Activated T-cell treated with anti-CD3 and anti-CD28 coated beads for 24 hours (primary cell): ENCODE data around the gene DNMT3A.

ENCODE experiments used
- DNase-seq: peaks from one replicate; pipeline ENCODE4 v3.0.0-alpha.2; 2020; ENCODE audit warnings: low read depth

The DNMT3A gene

GRCh38 chr2:25341753-25342371 is at the start of gene DNMT3A:
TSS of gene DNMT3A (minus strand) at chr2:25341925. CDS start at chr2:25313984, 27,941 bp downstream.
- peak; percentile 47 for DNase-seq

DNA sequence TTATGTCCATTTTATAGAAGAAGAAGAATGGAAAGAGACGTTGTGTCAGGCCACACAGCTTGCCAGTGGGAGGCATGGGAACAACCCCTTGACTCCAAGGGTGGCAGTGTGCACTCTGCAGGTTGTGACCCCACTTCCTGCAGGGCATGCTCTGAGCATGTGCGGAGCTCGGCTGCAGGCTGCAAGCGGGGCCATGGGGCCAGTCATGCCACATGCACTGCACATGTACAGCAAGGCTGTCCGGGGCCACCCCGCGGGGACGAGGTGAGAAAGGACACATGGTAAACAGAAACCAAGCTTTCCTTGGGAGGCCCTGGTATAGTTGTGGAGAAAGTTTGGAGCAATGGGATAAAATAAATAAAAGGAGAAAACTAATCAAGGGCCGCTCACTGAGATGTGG is 47.4 kb upstream of the DNMT3A start:
- DNase-seq = no peak

- no peak for DNase-seq
Measured at GRCh38 chr2:25388491-25388890, 46.8 kb upstream of the DNMT3A start.

- DNase-seq = no peak
Measured at GRCh38 chr2:25387876-25388449, 46.2 kb upstream of the DNMT3A start.

DNA sequence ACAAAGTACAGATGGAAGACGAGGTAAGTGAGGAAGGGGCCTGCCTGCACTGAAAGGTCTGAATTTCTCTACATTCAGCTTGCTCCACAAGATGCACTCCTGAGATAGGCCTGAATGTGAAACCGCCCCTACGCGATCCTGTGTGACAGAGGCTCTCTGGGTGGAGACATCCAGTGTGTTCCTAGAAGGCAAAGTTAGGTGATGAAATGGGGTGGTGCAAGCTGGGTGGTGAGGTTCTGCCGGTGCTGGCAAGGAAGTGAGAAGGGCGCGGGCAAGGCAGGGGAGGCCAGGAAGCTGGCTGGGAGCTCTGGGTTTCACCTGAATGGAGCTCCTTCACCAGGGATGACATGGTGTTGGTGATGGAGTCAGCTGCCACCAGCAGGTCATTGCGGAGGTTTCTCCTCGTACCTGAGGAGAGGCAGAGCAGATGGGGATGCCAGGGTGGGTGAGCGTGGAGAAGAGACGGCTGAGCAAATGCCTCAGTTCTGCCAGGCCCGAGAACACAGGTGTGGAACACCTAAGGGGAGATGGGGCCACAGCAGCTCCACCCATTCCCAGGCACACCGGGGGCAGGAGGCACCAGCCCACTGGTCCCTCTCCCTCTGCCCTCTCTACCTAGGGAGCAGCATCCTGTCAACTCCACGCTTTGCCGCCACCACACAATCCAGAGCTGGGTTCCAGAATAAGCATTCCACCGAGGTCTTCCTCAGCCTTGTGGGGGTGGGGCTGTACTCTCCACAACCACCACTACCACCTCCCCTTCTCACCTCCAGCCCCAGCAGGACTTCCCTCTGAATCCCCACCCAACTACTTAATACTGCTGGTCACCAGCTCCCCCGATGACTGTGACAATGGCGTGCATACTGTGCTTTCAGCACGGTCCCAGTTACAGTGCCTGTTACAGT is 45.5 kb upstream of the DNMT3A start:
- DNase-seq = no peak

- DNase-seq = no peak
Measured at GRCh38 chr2:25385910-25386309, 44.2 kb upstream of the DNMT3A start.

- DNase-seq = no peak
Measured at GRCh38 chr2:25383806-25384205, 42.1 kb upstream of the DNMT3A start.

DNA sequence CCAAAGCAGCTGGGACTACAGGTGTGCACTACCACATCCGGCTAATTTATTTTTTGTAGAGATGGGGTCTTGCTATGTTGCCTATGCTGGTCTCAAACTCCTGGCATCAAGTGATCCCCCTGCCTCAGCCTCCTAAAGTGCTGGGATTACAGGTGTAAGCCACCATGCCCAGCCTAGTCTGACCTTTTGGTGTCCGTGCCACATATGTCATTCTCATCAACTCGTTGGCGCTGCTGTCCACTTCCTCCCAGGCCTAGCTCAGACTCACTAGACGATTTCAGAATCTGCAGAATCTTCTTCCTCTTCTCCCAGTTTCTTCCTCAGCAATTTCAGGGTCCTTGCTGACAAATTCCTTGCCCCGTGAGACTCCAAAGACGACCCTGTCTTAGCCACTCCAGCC is 39.8 kb upstream of the DNMT3A start:
- DNase-seq = no peak

DNA sequence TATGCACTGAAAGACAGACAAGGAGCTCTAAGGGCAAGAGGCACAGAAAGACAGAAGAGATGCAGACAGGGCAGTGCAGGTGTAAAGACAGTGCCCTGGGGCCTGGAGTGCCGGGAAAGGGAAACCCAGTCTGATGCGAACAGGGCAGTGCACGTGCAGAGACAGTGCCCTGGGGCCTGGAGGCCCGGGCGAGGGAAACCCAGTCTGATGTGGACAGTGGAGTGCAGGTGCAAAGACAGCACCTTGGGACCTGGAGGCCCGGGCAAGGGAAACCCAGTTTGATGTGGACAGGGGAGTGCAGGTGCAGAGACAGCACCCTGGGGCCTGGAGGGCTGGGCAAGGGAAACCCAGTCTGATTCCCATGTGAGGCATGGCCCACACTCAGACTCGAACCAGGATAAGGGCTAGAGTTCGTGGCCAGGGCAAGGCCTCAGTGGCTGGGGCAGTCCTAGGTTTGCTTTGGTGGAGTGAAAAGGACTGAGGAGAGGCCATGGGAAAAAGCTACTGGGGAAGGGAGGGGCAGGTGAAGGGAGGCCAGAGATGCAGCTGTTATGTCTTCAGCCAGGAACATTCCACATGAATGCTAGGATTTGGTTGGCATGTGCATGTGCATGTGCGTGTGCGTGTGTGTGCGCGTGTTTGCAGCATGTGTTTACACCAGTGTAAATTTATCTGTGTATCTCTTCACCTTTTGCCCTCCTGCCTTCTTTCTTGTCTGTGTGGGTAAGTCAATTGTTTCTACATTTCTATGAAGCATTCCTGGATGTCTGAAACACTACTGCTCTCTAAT is 39.1 kb upstream of the DNMT3A start:
- no peak for DNase-seq

DNA sequence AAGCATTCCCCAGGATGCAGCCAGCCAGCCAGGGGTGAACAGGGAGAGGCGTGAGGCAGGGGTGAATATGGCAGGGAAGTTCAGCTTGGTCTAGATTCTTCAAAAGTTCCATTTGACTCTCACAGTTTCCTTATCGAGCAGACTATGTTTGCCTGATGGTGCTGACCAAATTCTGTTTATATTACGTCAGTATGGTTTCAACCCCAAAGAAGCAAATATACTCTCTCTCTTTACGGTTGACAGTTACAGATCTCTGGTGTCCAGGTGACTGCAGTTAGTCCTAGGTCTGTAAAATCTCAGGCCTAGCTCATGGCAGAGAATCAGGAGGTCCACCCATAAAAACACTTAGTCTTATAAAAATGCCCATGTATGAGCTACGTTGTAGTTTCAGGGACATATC is 38.3 kb upstream of the DNMT3A start:
- no peak for DNase-seq

DNA sequence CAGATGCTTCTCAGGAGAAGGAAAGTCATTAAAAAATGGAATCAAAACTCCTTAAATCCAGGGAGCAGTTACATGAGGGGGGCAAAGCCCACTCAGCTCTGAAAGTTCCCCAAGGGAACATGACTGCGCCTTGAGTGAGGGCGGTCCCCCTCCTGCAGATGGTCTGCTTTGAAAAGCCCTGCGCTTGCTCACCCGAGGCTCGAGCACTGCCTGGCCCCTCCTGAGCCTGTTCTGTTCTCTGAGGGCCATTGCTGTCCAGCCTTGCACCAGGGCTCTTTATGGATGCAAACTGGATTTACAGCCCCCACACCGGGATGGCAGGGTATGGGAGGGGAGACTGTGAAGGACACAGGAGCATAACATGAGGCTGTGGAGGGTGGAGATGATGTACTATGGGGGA is 37.8 kb upstream of the DNMT3A start:
- DNase-seq = no peak

DNA sequence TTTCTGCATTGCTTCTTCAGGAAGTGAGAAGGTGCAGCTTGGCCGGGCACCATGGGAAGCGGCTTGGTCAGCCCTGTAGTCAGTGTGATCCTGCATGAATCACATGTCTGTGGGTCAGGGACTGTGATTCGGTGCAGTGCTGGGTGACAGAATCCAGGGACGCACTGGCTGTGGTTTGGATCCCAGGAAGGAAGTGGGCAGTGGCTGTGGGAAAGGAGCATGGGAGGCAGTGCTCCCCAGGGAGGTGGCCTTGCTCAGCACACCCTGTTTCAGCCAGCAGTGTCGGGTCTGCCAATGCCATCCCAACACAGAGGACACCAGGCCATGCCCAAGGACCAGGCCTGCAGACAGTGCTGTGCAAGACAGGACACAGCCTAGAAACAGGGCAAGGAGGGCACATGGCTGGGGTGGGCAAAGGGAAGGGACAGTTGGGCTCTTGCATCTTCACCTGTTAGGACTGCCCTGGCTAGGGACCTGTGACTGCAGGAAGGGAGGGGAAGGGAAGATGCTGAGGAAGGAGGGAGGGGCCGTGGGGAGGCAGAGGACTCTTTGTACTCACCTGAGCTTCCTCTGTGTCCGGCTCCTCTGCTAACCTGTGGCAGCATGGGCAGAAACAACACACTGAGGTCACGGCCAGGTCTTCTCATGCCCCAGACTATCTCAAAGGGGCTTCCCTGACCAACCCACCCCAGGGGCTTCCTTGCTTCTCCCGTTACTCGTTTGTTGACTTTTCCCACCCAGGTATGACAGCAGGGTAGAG is 37.2 kb upstream of the DNMT3A start:
- no peak for DNase-seq

GRCh38 chr2:25377822-25378421 is 36.2 kb upstream of the DNMT3A start:
- no peak for DNase-seq

DNA sequence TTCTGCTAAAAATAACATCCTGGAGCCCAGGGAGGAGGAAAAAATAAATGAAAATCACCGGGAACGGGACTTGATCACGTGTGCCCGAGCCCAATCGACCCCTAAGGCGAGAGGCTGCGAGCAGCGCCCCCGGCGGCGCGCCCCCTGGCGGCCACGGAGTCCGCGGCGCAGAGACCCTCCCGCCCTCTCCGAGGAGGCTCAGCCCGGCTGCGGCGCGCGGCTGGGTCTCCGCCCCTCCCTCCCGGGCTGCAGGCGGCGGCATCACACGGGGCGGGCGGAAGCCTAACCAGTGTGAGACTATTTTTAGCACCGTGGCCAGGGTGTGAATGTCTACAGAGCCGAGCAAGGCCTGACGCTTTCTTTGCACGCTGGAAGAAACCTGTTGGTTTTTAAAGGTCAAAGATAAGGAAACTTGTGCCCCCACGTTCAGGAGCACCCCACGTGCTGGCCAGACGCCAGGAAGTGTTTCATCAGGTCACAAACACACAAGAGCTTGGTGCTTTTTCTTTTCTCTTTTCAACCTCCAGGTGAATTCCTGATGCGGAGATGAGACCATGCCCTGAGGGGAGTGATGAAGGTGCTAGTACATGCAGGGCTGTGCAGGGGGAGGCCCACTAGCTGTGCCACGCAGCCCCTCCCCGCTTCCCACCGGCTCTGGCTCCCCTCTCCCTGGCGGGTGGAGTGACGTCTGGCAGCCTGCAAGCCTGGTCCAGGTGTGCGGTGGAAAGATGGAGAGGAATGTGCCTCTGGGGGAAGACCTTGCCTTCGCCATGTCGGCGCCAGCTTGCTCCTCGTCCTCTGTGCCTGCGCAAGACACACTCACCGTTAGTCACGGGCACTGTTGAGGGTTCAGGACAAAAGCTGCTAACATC is 35.3 kb upstream of the DNMT3A start:
- DNase-seq = peak; percentile 93

DNA sequence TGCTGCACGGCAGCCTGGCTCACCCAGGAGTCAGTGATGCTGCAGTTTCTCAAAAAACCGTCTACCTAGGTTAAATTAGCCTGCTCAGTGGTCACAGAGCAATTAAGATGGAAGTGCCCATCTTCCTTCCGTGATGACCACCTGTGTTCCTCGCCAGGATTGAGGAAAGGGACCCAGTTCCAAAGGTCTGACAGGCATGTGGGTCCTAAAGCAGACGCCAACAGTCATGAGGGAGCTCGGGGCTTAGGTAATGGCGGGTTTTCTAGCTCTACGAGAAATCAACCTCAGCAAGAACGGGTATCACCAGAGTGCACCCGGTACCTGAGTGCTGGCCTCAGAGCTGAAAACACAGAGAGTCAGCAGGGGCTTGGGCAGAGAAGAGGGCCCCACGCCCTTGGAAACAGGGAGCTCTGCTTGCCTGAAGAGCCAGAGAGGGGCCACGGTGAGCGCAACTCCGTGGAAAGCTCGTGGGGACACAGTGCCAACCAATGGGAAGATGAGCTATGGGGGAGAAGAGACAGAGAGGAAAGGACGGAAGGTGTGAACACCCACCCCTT is 34.3 kb upstream of the DNMT3A start:
- no peak for DNase-seq

- no peak for DNase-seq
Measured at GRCh38 chr2:25375371-25375988, 33.8 kb upstream of the DNMT3A start.

DNA sequence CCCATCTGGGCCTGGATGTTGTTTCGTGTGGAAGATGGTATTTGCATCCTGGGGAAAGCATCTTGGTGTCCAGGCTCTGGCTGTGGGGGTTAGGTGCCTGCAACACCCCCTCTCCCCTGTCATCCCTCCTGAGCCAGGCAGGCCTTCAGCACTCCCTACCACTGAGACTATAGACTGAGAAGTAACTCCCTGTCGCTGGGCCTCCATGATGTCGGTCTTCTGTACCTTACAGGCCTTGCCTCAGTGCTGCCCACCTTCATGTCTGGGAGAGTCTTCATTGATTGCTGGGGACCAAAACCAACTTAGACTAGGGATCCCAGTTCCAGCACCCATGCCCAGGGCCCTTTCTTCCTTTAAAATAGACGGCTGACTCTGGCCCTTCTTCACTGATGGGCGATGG is 33.1 kb upstream of the DNMT3A start:
- no peak for DNase-seq

- no peak for DNase-seq
Measured at GRCh38 chr2:25374411-25374810, 32.7 kb upstream of the DNMT3A start.

DNA sequence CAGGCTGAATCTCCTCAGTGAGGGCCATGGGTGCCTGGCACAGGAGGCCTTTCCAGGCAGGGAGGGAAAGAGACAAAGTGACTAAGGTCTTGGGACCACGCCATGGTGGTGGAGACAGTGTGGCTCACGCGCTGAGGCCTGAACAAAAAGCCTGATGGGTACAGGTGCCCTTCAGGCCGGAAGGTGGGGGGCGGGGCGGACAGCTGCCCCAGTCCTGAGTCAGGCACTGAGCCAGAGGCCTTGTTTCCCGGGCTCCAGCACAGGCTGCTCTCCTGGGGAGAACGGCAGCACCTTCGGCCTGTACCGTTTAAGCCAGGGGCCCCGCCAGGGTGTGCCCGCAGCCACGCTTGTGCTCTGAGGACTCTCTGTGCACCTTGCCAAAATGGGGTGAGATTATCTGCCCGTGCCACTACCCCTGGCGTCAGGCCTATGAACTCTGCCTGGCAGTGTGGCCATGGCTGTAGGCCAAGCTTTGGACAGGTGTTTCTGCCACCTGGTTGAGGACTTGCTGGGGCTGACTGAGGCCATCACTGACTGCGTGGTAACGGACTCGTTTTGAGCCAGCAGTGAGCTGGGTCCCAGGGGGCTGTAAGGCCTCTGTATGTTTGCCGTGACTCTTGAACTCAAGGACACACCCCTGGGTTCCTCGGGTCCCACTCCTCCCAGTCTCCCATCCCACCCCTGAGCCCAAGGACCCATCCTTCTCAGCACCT is 31.7 kb upstream of the DNMT3A start:
- no peak for DNase-seq
